SK-MEL-5 (cell line): Measurements from ENCODE around the gene KCNA10. TPM values are rescaled to one million over a fixed set of nuclear protein-coding genes. Genes with fewer than 3 reads are reported as not detected.

Experiments
- DNase-seq: peaks from one replicate; pipeline ENCODE4 v3.0.0-alpha.2; 2016; ENCODE audit warnings: low read depth, low spot score
- in situ Hi-C: cut with HindIII; loops from 2 replicates; pipeline ENCODE4 v1.10.0; 2016; ENCODE audit warnings: low sequenced_read_pairs, high pct_unique_total_duplicates, low pct_unique_long_range_greater_than_20kb
- total RNA-seq: library from RNA; depleted of rRNA; stranded (reverse); fragments of >200 nt; shearing (Covaris generic); gene quantifications from 2 replicates; pipeline ENCODE4 v1.2.3, GENCODE V29; 2014

KCNA10 gene
- total RNA-seq, 1 experiment from 2014 or later = not detected

- in situ Hi-C loops = no loop called here
These were observed 28.9 kb downstream of the KCNA10 start for GRCh38 chr1:110489973-110490542.

GRCh38 chr1:110489406-110489805 is 29.6 kb downstream of the KCNA10 start:
- in situ Hi-C loops = no loop called here
- no peak for DNase-seq

More at GRCh38 chr1:110489973-110490542, 28.9 kb downstream of the KCNA10 start:
- DNase-seq = no peak

GRCh38 chr1:110488867-110489266 is 30.1 kb downstream of the KCNA10 start:
- in situ Hi-C loops = no loop called here
- no peak for DNase-seq

- in situ Hi-C loops = no loop called here
- no peak for DNase-seq
These were observed 30.8 kb downstream of the KCNA10 start for GRCh38 chr1:110488161-110488560.

- DNase-seq = no peak
- in situ Hi-C loops = no loop called here
These were observed 31.2 kb downstream of the KCNA10 start for GRCh38 chr1:110487726-110488125.

GRCh38 chr1:110485725-110486124 is 33.2 kb downstream of the KCNA10 start:
- in situ Hi-C loops = no loop called here
- no peak for DNase-seq

- in situ Hi-C loops = no loop called here
These were observed 34.2 kb downstream of the KCNA10 start for GRCh38 chr1:110484801-110485200.

GRCh38 chr1:110483308-110483685 is 35.7 kb downstream of the KCNA10 start:
- DNase-seq = no peak
- in situ Hi-C loops = no loop called here

More at GRCh38 chr1:110484801-110485200, 34.2 kb downstream of the KCNA10 start:
- DNase-seq = no peak

- in situ Hi-C loops = no loop called here
- no peak for DNase-seq
These were observed 36.2 kb downstream of the KCNA10 start for GRCh38 chr1:110482662-110483307.

- no peak for DNase-seq
- in situ Hi-C loops = no loop called here
These were observed 36.9 kb downstream of the KCNA10 start for GRCh38 chr1:110481968-110482623.

- in situ Hi-C loops = no loop called here
- no peak for DNase-seq
These were observed 38.4 kb downstream of the KCNA10 start for GRCh38 chr1:110480356-110481096.

- DNase-seq = no peak
- in situ Hi-C loops = no loop called here
These were observed 40.1 kb downstream of the KCNA10 start for GRCh38 chr1:110478886-110479285.

GRCh38 chr1:110477967-110478640 is 40.9 kb downstream of the KCNA10 start:
- DNase-seq = no peak
- in situ Hi-C loops = no loop called here

GRCh38 chr1:110477445-110477957 is 41.5 kb downstream of the KCNA10 start:
- in situ Hi-C loops = no loop called here
- DNase-seq = peak; percentile 49

GRCh38 chr1:110477041-110477440 is 41.9 kb downstream of the KCNA10 start:
- in situ Hi-C loops = no loop called here
- DNase-seq = no peak

GRCh38 chr1:110476028-110476765 is 42.8 kb downstream of the KCNA10 start:
- in situ Hi-C loops = no loop called here
- no peak for DNase-seq
